NCI-H526 treated with DMSO at 0.1 percent for 48 hours (cell line): ENCODE measurements around the gene ITGB1.

ENCODE experiments used
- DNase-seq: peaks from one replicate; lab custom pipeline; 2025; lab: John Stamatoyannopoulos, UW

The ITGB1 gene

DNA sequence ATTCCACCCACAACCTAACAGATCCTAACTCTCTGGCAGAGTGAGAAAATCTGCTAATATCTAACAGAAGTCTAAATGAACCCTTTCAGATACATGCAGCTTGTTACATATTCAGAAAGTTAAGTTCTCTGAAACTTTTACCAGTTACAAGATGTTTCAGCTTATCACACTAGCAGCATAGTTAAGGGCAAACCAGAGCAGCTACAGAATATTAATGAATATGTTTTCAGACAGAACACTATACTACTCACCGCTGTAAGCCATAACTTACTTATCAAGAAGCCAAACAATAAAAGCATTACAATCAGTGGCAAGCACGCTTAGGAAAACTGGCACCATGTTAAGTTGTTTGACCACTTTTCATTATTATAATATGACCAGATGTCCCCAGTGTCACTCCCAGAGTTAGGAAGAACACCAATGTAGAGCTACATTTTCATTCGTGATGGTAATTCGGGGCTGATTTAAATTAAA, 2.7 kb downstream of the ITGB1 start:
- DNase-seq, result no peak

DNA sequence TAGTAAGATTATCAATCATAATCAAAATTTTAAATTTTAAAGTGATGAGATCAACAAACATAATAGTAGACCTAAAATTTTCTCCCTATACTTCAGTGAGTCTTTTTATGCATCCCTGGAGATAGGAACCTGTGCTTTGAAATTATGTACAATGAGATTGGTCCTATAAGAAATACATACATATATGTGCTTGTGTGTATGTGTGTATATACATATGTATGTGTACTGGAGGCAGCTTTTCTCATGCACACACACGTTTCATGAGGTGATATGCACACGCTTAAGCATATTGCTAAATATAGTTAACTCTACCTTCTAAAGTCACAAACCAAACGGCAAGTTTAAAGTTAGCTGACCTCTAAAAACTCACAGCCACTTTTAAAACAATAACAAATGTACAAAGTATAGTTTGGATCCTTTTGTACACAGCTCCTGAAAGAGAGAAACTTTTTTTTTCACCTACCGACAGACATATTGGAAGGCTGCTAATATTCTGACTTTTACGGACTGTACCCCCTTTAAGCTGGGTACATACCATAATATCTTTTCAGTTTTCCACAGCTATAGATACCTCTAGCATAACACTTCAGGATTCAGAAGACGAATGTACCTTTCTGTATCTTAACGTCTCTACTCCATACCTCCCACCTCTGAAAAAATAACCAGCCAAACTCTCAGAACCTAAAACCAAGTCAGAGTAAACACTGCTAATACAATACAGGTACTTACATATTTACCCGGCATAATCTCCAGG, 3.3 kb downstream of the ITGB1 start:
- DNase-seq, result no peak

GRCh38 chr10:32954080-32954479, 4.0 kb downstream of the ITGB1 start:
- no peak for DNase-seq

GRCh38 chr10:32953277-32953927, 4.6 kb downstream of the ITGB1 start:
- DNase-seq, result no peak

GRCh38 chr10:32952541-32953276, 5.3 kb downstream of the ITGB1 start:
- no peak for DNase-seq

GRCh38 chr10:32952094-32952493, 5.9 kb downstream of the ITGB1 start:
- DNase-seq, result no peak

DNA sequence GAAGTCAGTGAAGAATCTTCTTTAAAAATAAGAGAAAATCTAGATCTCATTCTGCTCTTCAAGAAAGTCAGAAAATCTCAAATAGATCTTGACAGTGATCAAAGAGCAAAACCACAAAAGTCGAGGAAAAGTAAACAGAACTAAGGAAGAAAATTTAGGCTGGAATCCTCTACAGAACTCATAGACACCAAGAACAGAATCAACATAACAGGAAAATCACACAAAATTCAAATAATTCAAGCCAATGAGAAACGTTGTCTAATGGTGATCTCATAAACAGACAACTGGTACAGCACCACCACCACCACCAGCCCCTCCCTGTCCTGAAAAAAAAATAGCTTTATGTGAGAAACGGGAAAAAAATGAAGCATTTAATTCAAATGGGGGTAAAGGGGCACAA, 6.9 kb downstream of the ITGB1 start:
- no peak for DNase-seq

- DNase-seq, result no peak
These were observed 7.4 kb downstream of the ITGB1 start for GRCh38 chr10:32950591-32951108.

DNA sequence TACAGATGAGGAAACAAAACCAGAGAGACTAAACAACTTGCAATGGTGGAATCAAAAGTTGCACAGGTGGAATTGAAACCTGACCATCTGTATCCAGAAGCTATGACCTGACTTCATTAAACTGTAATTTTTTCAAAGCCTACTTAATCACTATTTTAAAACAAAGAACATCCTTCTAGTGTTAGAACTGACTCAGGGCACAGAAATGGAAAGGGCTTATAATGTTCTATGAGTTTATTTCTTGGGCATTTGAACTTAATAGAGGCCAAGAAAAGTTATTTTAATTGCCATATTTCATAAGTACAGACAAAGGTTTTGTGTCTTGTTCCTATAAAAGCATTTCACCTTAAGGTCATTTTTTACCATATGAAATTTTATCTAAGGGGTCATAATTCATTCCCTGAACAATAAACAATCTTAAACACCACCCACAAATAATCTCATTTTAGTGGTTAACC, 8.8 kb downstream of the ITGB1 start:
- DNase-seq, result no peak

DNA sequence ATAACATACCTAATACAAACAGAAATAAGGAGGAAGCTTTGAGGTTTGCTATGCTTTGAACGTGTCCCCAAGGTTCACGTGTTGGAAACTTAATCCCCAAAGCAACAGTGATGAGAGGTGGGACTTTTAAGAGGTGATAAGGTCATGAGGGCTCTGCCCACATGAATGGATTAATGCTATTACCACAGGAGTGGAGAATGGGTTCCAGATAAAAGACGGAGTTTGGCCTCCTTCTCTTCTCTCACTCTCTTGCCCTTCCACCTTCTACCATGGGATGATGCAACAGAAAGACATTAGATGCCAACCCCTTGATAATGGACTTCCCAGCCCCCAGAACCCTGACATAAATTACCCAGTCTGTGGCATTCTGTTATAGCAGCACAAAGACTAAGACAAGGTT, 9.6 kb downstream of the ITGB1 start:
- DNase-seq, result no peak

DNA sequence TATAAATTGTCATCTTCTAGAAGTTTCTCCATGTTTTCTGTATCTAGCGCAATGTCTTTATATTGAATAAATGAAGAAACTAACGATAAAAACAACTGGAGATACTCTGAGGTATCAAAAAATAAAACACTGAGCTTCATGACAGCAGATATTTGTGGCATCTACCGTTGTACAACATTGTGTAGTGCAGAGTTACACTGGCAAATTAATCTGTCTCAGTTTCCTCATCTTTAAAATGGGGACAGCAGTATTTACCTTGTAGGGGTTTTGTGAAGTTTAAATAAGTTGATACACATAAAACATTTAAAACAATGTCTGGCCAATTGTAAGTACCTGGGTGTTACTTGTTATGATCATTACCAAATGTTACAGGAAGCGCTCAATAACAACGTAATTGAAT, 10.4 kb downstream of the ITGB1 start:
- DNase-seq, result no peak

DNA sequence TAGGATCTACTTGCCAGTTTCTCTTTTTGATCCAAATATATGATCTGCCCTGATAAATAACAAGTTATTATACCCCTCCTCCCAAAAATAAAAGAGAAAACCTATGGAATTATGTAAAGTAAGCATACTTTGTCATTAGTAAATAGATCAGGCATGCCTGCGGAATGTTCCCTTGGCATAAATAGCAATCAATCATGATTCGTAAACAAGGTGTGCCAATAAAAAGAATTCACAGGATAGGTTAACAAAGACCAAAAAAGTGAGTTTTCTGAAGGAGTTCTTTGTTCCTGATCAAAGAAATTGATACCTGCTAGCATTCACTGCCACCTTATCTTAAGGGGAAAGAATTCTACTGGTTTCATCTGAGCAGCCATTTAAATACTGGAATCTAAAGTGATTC, 11.9 kb downstream of the ITGB1 start:
- DNase-seq, result no peak

GRCh38 chr10:32943854-32944661, 14.0 kb downstream of the ITGB1 start:
- DNase-seq, result no peak

DNA sequence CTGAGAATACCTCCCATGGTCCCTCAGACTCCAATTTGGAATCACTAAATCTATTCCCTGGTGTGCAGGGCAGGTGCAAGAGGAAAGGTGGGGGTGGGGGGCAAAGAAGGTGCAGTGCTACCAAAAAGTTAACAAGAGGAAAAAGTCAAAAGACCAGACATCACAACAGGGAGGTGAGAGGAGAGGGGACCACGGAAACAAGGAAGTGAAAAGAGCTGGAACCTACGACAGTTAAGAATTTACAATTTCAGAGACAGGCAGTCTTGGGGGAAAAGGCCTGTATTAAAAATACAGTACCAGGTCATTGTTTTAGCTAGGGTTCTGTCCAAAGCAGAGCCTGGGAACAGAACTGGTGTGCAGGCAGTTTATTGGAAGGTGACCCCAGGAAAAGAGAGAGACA, 14.6 kb downstream of the ITGB1 start:
- DNase-seq, result no peak

- no peak for DNase-seq
These were observed 15.9 kb downstream of the ITGB1 start for GRCh38 chr10:32942081-32942480.

DNA sequence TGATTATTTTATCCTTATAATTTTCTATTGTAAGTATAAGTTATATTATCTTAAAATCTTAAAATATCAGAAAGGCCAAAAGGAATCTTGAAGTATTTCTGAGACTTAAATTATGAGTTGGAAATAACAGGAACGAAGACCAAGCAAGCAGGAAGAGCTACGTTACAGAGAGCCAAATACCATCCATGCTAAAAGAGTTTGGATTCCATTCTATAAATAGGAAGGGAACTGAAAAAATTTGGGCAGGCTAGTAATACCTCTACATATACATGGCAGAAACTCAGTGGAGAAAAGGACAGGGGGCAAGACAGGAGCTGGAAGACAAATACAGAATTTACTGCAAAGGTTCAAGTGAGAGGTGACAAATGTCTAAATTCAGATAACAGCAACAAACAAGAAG, 16.7 kb downstream of the ITGB1 start:
- DNase-seq, result no peak

- no peak for DNase-seq
These were observed 17.4 kb downstream of the ITGB1 start for GRCh38 chr10:32940321-32941301.

GRCh38 chr10:32939296-32940111, 18.5 kb downstream of the ITGB1 start:
- DNase-seq, result no peak

DNA sequence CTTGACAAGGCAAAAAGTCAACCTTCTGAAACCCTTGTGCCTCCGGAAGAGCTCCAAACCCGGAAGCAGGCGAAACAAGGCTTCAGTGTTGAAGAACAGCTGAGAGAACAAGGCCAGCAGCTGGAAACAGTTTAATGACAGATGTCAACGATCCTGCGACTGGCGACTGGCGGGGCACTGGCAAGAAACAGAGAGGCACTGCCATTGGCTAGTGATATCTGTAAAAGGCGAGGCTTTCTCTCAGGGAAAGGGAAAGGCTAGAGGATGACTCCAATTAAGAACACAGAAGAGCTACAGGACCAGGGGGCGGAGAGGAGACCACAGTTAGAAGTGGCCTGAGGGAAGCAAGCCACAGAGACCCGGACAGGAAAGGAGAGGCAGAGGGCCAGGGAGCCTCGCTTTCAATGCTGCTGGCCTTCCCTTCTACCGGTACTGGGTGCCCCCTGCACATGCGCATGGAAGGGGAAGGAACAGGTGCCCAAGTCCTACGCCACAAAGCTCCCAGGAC, 19.4 kb downstream of the ITGB1 start:
- no peak for DNase-seq
